GM12891 (cell line): ENCODE results near the gene CLIC3.
"Not testable (repeated sequence)": the region's sequence is repeated elsewhere in the genome, so short reads cannot be mapped to it uniquely, and the experiment has no call there.

Source experiments
- DNase-seq: peaks from one replicate; pipeline ENCODE4 v3.0.0; 2011; ENCODE audit warnings: low spot score; ENCODE audit not compliant: insufficient read length
- FAIRE-seq: peaks from 2 replicates; lab custom pipeline; 2011; peaks lifted over from hg19 to GRCh38; lab: Jason Lieb, UNC
- PAX5 ChIP-seq: IDR thresholded peaks from 2 replicates; pipeline ENCODE4 v1.6.1; 2011; ENCODE audit warnings: low read length, moderate library complexity, mild to moderate bottlenecking; ENCODE audit not compliant: insufficient read depth, severe bottlenecking
- POLR2A ChIP-seq: IDR thresholded peaks from 2 replicates; pipeline ENCODE4 v1.6.1; 2011; ENCODE audit warnings: low read depth, low read length, control low read depth
- POLR2AphosphoS5 ChIP-seq: IDR thresholded peaks from 2 replicates; pipeline ENCODE4 v1.6.1; 2011; ENCODE audit warnings: low read depth, low read length, control low read depth
- POU2F2 ChIP-seq: IDR thresholded peaks from 2 replicates; pipeline ENCODE4 v1.6.1; 2011; ENCODE audit warnings: low read depth, mild to moderate bottlenecking, control low read depth, low read length, moderate library complexity
- SPI1 ChIP-seq: IDR thresholded peaks from 2 replicates; pipeline ENCODE4 v1.6.1; 2011; ENCODE audit warnings: low read depth, low read length, control low read depth
- TAF1 ChIP-seq: IDR thresholded peaks from 2 replicates; pipeline ENCODE4 v1.6.1; 2011; ENCODE audit warnings: low read depth, low read length, control low read depth

Gene CLIC3

DNA sequence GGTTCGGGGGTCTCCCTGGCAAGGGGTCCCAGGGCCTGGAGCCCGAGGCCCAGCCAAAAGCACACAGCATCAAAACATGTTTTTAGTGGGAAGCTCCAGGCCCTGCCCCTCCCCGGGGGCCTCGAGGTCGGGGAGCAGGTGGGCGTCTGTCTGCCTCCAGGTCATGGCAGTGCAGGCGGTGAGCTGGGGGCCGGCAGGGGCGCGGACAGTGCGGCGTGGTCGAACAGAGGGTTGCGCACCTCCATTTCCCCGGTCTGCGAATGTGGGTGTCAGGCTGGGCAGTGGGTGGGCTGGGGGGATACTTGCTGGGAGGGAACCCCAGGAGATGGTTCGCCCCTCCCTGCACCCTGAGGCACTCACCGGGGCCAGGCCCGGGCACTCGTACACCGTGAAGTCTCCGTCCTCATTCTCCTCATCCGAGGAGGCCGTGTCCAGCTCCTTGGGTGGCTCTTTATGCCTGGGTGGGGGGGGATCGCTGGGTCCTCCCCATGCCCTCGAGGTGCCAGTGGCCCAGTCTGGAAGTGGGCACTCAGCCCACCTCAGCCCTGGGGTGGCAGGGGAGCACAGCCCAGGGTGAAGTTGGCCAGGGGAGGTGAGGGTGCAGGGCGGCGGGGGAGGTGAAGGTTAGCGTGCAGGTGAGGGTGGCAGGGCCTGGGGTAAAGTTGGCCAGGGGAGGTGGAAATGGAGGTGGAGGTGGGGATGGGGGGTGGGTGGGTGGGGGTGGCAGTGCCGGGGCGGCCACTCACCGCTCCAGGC, 43.4 kb upstream of the CLIC3 start:
- FAIRE-seq (no peak), DNase-seq (no peak)
- TF ChIP-seq TAF1 = no peak
- no peak for TF ChIP-seq POU2F2
- TF ChIP-seq POLR2AphosphoS5 = no peak
- TF ChIP-seq SPI1 = no peak
- no peak for TF ChIP-seq PAX5
- TF ChIP-seq POLR2A = no peak

DNA sequence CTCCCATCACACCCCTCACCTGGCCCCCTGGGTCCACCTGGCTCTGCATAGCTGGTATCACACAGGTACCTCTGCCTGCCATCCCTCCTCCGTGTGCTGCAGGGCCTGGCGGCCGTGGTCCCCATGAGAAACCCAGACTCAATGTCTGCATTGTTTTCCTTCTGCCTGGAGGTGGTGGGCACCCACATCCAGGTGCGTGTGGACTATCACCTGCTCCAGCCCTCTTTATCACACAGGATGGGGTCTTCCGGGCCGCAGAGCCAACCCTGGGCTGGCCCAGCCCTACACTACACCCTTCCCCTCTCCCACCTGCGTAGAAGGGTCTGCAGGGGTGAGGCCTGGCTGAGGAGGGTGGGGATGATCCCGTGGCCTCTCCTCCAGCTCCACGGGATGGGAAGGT, 42.5 kb upstream of the CLIC3 start:
- no peak for TF ChIP-seq PAX5
- no peak for TF ChIP-seq POU2F2
- no peak for TF ChIP-seq POLR2A
- TF ChIP-seq TAF1 = no peak
- TF ChIP-seq SPI1 = no peak
- no peak for TF ChIP-seq POLR2AphosphoS5
- no peak for DNase-seq

GRCh38 chr9:137037483-137037882, 41.1 kb upstream of the CLIC3 start:
- DNase-seq = no peak
- TF ChIP-seq POU2F2 = no peak
- TF ChIP-seq TAF1 = no peak
- TF ChIP-seq POLR2A = no peak
- TF ChIP-seq SPI1 = no peak
- TF ChIP-seq POLR2AphosphoS5 = no peak
- TF ChIP-seq PAX5 = no peak
- FAIRE-seq = no peak

More for the DNA sequence above, 42.5 kb upstream of the CLIC3 start:
- no peak for FAIRE-seq

DNA sequence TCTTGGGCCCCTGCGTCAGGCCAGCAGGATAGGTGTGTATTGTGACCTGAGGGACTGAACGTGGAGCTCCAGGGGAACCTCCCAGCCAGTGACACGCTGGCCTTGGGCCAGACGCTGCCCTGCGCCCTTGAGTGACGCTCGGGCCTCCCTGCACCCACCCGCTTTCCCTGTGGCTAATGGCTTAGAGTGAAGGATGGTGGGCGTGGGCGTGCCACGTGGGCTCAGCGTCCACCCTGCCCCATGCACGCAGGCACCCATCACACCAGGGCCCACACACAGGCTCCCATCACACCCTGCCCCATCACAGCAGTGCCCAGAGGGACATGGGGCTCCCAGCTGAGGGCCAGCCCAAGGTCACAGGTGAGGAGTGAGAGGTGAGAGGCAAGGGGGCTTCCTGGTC, 40.7 kb upstream of the CLIC3 start:
- FAIRE-seq (no peak), DNase-seq (no peak)
- TF ChIP-seq PAX5 = no peak
- TF ChIP-seq POLR2A = no peak
- no peak for TF ChIP-seq TAF1
- TF ChIP-seq POU2F2 = no peak
- TF ChIP-seq POLR2AphosphoS5 = no peak
- no peak for TF ChIP-seq SPI1

DNA sequence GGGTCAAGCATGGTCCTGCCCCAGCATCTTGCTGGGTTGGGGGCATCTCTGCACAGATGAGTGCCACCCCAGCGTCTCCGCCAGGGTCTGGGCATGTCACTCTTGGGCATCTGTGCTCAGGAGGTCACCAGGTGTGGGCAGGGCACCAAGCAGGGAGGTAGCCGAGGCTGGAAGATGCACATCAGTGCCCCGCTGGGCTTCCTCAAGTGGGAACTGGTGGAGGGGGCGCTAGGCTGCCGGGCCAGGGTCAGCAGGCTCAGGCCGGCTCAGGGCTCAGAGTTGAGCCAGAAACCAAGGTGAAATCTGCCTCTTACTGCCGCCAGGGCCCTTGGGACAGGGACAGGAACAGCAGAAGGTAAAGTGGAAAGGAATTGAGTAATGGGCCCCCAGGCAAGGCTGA, 39.6 kb upstream of the CLIC3 start:
- FAIRE-seq (no peak), DNase-seq (no peak)
- TF ChIP-seq POLR2A (no peak), POLR2AphosphoS5 (no peak), SPI1 (no peak), POU2F2 (no peak), TAF1 (no peak), PAX5 (no peak)

DNA sequence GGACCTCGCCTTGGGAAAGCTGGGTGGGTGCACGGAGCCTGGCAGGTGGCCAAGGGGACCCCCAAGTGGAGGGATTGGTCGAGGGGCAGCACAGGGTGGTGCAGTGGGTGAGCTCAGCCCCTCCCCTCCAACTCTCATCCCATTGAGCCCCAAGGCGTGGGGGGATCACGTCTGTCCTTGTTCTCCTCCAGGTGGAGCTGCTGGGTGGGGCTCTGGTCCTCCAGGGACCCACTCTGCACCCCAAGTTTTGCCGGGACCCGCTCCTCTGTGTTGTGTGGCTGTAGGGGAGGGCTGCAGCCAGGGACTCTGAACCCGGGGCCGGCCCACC, 39.1 kb upstream of the CLIC3 start:
- FAIRE-seq = no peak
- no peak for TF ChIP-seq PAX5
- no peak for DNase-seq

DNA sequence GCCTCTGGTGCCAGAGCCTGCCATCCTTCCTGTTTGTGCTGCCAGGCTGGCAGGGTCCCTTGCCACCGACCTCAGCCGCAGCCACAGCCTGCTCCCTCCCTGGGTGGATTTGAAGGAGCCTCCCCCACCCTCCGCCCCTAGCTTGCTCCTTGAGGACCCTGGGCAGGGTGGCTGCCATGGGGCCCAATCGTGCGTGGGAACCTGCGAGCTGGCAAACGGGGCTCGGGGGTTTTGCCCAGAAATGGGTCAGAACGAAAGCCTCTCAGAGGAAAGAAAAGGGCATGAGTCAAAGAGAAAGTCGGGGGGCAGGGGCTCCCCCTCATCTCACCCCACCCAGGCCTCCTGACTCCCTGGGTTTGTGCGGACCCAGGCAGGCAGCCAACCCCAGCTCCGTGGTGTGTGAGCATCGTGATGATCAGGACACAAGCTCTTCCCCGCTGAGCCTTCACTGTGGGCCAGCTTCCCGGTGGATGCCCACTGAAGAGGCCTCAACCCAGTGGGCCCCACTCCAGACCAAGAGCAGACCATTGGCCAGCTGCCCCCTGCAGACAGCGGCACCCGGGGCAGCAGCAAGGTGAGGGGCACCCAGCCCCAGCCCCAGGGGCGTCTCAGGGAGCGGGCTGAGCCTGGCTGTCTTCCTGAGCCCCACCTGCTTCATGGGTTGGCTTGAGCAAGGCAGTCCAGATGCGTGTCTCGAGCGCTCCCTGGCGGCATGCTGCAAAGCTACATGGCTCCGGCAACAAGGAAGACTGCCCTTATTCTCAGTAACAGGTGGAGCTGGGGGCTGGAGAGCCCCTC, 38.5 kb upstream of the CLIC3 start:
- DNase-seq (peak; percentile 97), FAIRE-seq (peak; percentile 99)
- TF ChIP-seq POLR2A (no peak), POLR2AphosphoS5 (no peak), TAF1 (no peak), SPI1 (no peak), PAX5 (no peak), POU2F2 (no peak)

DNA sequence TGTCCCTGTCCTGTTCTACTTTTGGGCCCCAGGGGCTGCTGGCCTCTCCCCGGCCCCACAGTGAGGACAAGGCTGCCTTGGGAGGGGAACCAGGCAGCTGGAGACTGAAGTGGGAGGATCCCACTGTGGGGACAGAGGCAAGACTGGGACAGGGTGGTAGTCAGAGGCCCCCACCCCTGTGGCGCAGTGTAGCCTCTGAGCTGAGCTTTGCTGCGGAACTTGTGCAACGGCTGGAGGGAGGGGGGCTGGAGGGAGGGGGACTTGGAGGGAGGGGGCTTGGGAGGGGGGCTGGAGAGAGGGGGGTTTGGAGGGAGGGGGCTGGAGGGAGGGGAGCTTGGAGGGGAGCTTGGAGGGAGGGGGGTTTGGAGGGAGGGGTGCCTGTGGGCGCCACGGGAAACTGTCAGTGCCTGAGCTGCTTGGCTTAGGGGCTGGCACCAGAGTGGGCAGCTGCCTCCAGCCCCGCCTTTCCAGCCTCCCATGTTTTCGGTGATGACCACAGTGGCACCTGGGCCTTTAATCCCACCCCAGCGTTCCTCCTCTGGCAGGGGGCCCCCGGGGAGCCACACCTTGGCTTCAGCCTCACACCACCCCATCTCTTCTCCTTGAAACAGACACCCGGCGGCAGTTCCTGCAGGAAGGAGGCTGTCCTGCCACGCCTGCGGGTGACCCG, 37.8 kb upstream of the CLIC3 start:
- FAIRE-seq (no peak), DNase-seq (no peak)
- no peak for TF ChIP-seq POU2F2
- TF ChIP-seq SPI1 = no peak
- TF ChIP-seq POLR2A = no peak
- TF ChIP-seq POLR2AphosphoS5 = no peak
- TF ChIP-seq PAX5 = no peak

DNA sequence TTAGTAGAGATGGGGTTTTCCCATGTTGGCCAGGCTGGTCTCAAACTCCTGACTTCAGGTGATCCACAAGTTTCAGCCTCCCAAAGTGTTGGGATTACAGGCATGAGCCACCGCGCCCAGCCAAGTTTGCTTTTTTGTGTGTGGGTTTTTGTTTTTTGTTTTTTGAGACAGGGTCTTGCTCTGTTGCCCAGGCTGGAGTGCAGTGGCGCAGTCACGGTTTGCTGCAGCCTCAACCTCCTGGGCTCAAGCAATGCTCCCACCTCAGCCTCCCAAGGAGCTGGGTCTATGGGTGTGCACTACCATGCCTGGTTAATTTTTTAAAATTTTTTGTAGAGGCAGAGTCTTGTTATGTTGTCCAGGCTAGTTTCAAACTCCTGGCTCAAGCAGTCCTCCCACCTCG, 37.1 kb upstream of the CLIC3 start:
- DNase-seq, FAIRE-seq: not testable (repeated sequence)

DNA sequence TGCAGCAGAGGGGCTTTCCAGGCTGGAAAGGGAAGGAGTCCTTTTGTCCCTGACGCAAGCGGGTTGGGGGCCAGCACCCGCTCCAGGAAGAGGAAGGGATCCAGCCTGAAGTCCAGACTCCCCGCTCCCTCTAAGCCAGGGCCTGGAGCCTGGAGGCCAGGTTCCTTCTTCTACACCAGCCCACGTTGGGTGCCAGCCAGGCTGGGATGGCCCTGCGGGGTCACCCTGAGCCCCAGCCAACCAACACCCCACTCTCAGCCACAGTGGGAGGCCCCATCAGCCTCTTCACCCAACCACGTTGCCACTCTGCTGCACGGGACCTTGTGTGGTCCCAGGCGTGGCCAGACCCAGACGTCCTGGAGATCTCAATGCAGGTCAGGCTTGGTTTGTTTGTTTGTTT, 36.5 kb upstream of the CLIC3 start:
- DNase-seq = no peak
- TF ChIP-seq TAF1 (no peak), SPI1 (no peak), POU2F2 (no peak), POLR2AphosphoS5 (no peak), PAX5 (no peak), POLR2A (no peak)
- no peak for FAIRE-seq
